ENCODE measurements around the gene CEP85L. TPM values are rescaled to one million over a fixed set of nuclear protein-coding genes. Genes with fewer than 3 reads are reported as not detected.

Gene CEP85L
- total RNA-seq, 4 donors from 2014 or later = 15.6 to 22.8 (median 21.9) TPM

GRCh38 chr6:118665011-118665410 lies 13.6 kb upstream of the CEP85L start:
- no peaks in the 10 kb centered on the region for H3K36me3 ChIP-seq

GRCh38 chr6:118663993-118664985 lies 12.9 kb upstream of the CEP85L start:
- intact Hi-C loops (cut with DNase I; ENCODE audit: low total_unique reads) = loop anchor here (10.0 kb wide), 1 partner anchor 1399 kb away; the partner anchor contains the start of gene VGLL2
- no peak for DNase-seq
- peak; percentile 38 to 52 for ATAC-seq

More at GRCh38 chr6:118665011-118665410, 13.6 kb upstream of the CEP85L start:
- H3K4me1 ChIP-seq = peaks cover 59 to 60% of the 10 kb centered on the region in 2 donors
- peak overlapping the region; percentile 77 to 89 (median 83) for H3K27ac ChIP-seq
- no peaks in the 10 kb centered on the region for H3K9me3 ChIP-seq
- ATAC-seq (no peak), DNase-seq (no peak)
- no peak for TF ChIP-seq CTCF (IDR thresholded peaks at IDR 0.05 in 4 of 5, conservative IDR thresholded peaks at IDR 0.05 in 1 of 5)
- TF ChIP-seq POLR2A (IDR thresholded peaks at IDR 0.05) = no peak
- intact Hi-C loops (cut with DNase I; ENCODE audit: low total_unique reads) = loop anchor here (5.0 to 10.0 kb wide), 2 partner anchors 82 to 1400 kb away; partner anchors contain the start of gene VGLL2
- no peaks in the 10 kb centered on the region for H3K27me3 ChIP-seq
- peak overlapping the region; percentile 16 to 44 (median 36) for H3K4me3 ChIP-seq
- in situ Hi-C loops (cut with MboI; ENCODE audit: low sequenced_read_pairs in 4 of 4) = no loop called here

GRCh38 chr6:118661831-118662230 lies 10.4 kb upstream of the CEP85L start:
- in situ Hi-C loops (cut with MboI; ENCODE audit: low sequenced_read_pairs in 4 of 4) = no loop called here

More at GRCh38 chr6:118663993-118664985, 12.9 kb upstream of the CEP85L start:
- Histone ChIP-seq H3K27ac (peak overlapping the region; percentile 77 to 89 (median 83)), H3K4me3 (peak overlapping the region; percentile 16 to 44 (median 36)), H3K36me3 (no peaks in the 10 kb centered on the region), H3K4me1 (peaks cover 59 to 60% of the 10 kb centered on the region in 2 donors), H3K9me3 (no peaks in the 10 kb centered on the region), H3K27me3 (no peaks in the 10 kb centered on the region)
- TF ChIP-seq CTCF (IDR thresholded peaks at IDR 0.05 in 4 of 5, conservative IDR thresholded peaks at IDR 0.05 in 1 of 5) = no peak
- no peak for TF ChIP-seq POLR2A (IDR thresholded peaks at IDR 0.05)
- in situ Hi-C loops (cut with MboI; ENCODE audit: low sequenced_read_pairs in 4 of 4) = no loop called here

GRCh38 chr6:118660218-118660569 lies 8.8 kb upstream of the CEP85L start:
- Histone ChIP-seq H3K27me3 (no peaks in the 10 kb centered on the region), H3K36me3 (no peaks in the 10 kb centered on the region), H3K27ac (peak overlapping the region; percentile 48 to 76 (median 72)), H3K9me3 (no peaks in the 10 kb centered on the region), H3K4me1 (peaks cover 38 to 39% of the 10 kb centered on the region in 2 donors), H3K4me3 (no peak overlapping the region)
- DNase-seq (peak; percentile 6 to 31), ATAC-seq (peak in 1 of 2 donors; percentile 22)
- in situ Hi-C loops (cut with MboI; ENCODE audit: low sequenced_read_pairs in 4 of 4) (no loop called here), intact Hi-C loops (cut with DNase I; ENCODE audit: low total_unique reads) (loop anchor here (10.0 kb wide), 1 partner anchor 1395 kb away; the partner anchor contains the start of gene VGLL2)
- TF ChIP-seq POLR2A (IDR thresholded peaks at IDR 0.05) (no peak), CTCF (IDR thresholded peaks at IDR 0.05 in 4 of 5, conservative IDR thresholded peaks at IDR 0.05 in 1 of 5) (no peak)

More at GRCh38 chr6:118661831-118662230, 10.4 kb upstream of the CEP85L start:
- no peaks in the 10 kb centered on the region for H3K27me3 ChIP-seq
- no peaks in the 10 kb centered on the region for H3K36me3 ChIP-seq
- intact Hi-C loops (cut with DNase I; ENCODE audit: low total_unique reads) = loop anchor here (10.0 kb wide), 1 partner anchor 1397 kb away; the partner anchor contains the start of gene VGLL2
- no peak overlapping the region for H3K4me3 ChIP-seq
- no peaks in the 10 kb centered on the region for H3K9me3 ChIP-seq
- DNase-seq (no peak), ATAC-seq (no peak)
- H3K27ac ChIP-seq = peak overlapping the region in 3 of 4 donors; percentile 5 to 20 (median 17)
- peaks cover 52 to 55% of the 10 kb centered on the region in 2 donors for H3K4me1 ChIP-seq
- TF ChIP-seq POLR2A (IDR thresholded peaks at IDR 0.05) (no peak), CTCF (IDR thresholded peaks at IDR 0.05 in 4 of 5, conservative IDR thresholded peaks at IDR 0.05 in 1 of 5) (no peak)

Measured in gastrocnemius medialis (tissue), 4 donors.